HG02840 (cell line): ENCODE results near the gene PPFIA2.
A peak's percentile ranks its signal among the peaks of the same experiment; 100 is the strongest.
"Not testable (repeated sequence)": the region's sequence is repeated elsewhere in the genome, so short reads cannot be mapped to it uniquely, and the experiment has no call there.

Experiments
- ATAC-seq: cut with Tn5 transposase; IDR thresholded peaks from one replicate; pipeline ENCODE4 v1.9.1; 2021; ENCODE audit warnings: mild to moderate bottlenecking, moderate library complexity, moderate number of reproducible peaks; ENCODE audit not compliant: unreplicated experiment, low FRiP score

PPFIA2 gene

GRCh38 chr12:81679614-81680013 is 79.5 kb downstream of the PPFIA2 start:
- no peak for ATAC-seq

GRCh38 chr12:81670759-81671158 is 88.4 kb downstream of the PPFIA2 start:
- no peak for ATAC-seq

GRCh38 chr12:81668475-81668874 is 90.7 kb downstream of the PPFIA2 start:
- no peak for ATAC-seq

DNA sequence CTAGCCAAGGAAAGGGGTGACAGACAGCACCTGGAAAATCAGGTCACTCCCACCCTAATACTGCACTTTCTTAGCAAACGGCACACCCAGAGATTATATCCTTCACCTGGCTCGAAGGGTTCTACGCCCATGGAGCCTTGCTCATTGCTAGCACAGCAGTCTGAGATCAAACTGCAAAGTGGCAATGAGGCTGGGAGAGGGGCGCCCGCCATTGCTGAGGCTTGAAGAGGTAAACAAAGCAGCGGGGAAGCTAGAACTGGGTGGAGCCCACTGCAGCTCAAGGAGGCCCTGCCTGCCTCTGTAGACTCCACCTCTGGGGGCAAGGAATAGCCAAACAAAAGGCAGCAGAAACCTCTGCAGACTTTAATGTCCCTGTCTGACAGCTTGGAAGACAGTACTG is 99.8 kb downstream of the PPFIA2 start:
- not testable (repeated sequence) for ATAC-seq

- ATAC-seq = no peak
Measured at GRCh38 chr12:81644503-81644902, 114.6 kb downstream of the PPFIA2 start.

- no peak for ATAC-seq
Measured at GRCh38 chr12:81639196-81639595, 120.0 kb downstream of the PPFIA2 start.

GRCh38 chr12:81633127-81633526 is 126.0 kb downstream of the PPFIA2 start:
- no peak for ATAC-seq

DNA sequence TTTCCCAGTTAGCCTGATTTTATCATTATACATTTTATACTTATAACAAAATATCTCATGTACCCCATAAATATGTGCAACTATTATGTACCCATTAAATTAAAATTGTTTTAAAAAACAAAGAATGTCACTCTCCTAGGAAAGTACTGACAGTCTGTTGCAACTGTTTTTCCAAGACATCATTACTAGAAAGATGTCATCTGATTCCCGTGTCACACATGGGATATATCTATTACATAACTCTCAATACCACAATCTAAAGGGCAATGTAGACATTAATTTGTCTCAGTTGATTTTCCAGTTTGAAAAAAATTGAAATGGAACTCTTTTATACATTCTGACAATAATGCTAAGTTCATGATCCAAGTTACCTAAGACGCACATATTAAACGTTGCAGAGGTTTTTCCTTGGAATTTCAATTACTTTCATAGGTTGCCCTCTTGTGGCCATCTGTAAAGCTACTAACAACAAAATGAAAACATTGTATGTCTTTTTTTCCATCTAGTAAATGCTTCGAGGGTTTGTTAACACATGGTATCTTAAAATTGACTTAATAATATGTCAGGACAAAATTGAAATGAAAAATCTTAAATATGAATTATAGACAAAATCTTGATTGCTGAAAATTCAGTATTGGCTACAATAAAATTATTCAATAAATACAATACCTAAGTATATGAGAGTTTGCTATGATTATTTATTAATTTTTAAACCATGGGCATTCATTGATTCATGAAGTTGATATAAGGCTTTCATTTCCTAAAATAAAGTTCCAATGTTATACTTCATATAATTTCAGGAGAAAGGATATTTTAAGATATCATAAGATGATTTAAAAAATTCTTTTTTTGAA is 131.6 kb downstream of the PPFIA2 start:
- no peak for ATAC-seq

DNA sequence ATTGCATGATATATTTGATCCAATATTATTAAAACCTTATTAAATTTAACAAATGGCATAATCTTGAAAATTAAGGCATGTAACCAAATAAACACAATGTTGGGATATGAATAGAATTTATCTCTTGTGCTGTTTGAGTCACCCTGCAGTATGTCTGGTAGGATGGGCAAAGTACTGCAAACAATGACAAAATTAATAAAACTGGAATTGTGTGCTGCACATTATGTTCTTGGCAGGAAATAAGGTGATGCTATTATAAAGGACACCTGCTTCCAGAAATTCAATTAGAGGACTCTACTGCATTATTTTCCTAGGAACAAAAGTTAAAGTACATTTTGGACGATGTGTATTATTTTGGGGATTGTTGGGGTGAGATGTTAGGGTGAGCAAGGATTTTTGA is 132.7 kb downstream of the PPFIA2 start:
- ATAC-seq = no peak

DNA sequence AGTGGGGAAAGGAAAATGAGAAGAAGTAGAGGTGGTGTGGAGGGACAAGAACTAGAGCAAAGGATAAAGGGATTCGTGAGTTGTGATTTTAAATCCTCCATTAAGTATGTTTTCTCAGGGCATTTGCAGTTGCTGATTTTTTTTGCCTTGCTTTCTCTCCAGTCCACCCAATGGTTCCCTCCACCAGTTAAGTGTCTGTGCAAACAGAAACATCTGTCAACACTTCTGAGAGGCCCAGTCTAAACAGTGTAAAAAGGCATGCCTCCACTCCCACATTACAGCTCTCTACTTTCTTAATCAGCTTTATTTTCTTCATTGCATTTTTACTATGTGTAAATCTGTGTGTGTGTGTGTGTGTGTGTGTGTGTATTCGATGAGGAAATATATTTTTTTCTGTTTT is 141.2 kb downstream of the PPFIA2 start:
- no peak for ATAC-seq

GRCh38 chr12:81615026-81615588 is 144.0 kb downstream of the PPFIA2 start:
- ATAC-seq = no peak

- no peak for ATAC-seq
Measured at GRCh38 chr12:81610955-81611889, 147.9 kb downstream of the PPFIA2 start.

- peak; percentile 48 for ATAC-seq
Measured at GRCh38 chr12:81597928-81598604, 161.1 kb downstream of the PPFIA2 start.

- no peak for ATAC-seq
Measured at GRCh38 chr12:81596558-81596957, 162.6 kb downstream of the PPFIA2 start.

DNA sequence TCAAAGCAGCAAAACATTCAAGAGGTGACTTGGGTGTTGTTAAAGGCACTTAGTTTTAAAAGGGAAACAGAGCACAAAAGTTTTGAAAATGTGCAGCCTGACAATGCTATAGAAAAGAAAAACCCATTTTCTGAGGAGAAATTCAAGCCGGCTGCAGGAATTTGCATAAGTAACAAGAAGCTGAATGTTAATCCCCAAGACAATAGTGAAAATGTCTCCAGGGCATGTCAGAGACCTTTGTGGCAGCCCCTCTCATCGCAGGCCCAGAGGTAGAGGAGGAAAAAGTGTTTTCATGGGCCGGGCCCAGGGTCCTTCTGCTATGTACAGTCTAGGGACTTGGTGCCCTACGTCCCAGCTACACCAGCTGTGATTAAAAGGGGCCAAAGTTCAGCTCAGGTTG is 167.9 kb downstream of the PPFIA2 start:
- ATAC-seq = no peak

DNA sequence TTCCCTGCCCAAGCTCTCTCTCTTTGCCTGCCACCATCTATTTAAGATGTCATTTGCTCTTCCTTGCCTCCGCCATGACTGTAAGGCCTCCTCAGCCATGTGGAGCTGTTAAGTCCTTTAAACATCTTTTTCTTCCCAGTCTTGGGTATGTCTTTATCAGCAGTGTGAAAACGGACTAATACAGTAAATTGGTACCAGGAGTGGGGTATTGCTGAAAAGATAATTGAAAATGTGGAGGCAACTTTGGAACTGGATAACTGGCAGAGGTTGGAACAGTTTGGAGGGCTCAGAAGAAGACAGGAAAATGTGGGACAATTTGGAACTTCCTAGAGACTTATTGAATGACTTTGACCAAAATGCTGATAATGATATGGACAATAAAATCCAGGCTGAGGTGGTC is 168.4 kb downstream of the PPFIA2 start:
- ATAC-seq = not testable (repeated sequence)

- no peak for ATAC-seq
Measured at GRCh38 chr12:81588235-81589008, 170.7 kb downstream of the PPFIA2 start.

- ATAC-seq = no peak
Measured at GRCh38 chr12:81585787-81586186, 173.4 kb downstream of the PPFIA2 start.

DNA sequence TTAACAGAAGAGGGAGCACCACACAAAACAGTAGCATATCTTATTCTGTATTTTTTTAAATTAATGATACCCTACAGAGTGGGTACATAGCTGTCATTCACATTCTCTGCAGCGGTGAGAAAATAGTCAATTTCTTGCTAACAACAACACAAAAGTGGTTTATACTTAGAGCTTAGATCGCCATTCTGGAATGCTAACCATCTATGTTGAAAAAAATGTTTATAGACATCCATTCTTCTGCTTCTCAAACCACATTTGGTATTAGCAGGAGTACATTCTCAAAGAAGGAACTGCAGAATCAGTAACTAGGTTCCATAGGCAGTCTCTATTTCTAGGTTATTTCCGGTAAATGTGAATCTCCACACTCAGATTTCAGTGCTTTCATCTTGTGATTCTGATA is 185.9 kb downstream of the PPFIA2 start:
- no peak for ATAC-seq

DNA sequence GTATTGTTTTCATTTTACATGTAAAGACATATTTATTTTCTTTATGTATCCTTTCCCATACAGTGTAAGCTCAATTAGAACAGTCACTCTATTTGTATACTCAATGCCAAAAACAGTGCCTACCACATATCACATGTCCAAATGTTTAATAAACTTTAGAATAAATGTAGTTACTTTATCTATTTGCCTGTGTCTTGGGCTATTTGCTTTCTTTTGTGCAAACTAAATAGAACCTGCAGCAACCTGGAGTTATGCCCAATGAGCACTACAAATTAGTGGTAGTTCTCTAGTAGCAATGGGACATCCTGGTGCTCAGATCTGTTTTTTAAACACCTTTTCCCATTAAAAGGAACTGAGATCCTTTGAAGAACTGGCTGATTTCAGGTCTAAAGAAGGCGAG is 186.7 kb downstream of the PPFIA2 start:
- no peak for ATAC-seq
